PC-9 (cell line): ENCODE results near the gene C21orf91. TPM values are rescaled to one million over a fixed set of nuclear protein-coding genes. Genes with fewer than 3 reads are reported as not detected.

Experiments used
- BruUV-seq: library from RNA; stranded (reverse); fragments of 400-500 nt; replicated peaks from 2 replicates; lab custom pipeline; 2021; lab: Mats Ljungman, UMichigan
- CTCF ChIA-PET: fragments of 300-600 bp; sonication (Branson Sonifier 250); formaldehyde crosslinking; loops from one replicate; lab custom pipeline; 2022; ENCODE audit warnings: antibody characterized with exemption; lab: Charles Lee
- POLR2A ChIA-PET: fragments of 300-600 bp; sonication (Branson Sonifier 250); formaldehyde crosslinking; loops from one replicate; lab custom pipeline; 2022; ENCODE audit warnings: antibody characterized with exemption; ENCODE audit not compliant: unreplicated experiment; lab: Charles Lee
- DNase-seq, 2 experiments: peaks; one replicate each; pipeline versions ENCODE4 v3.0.0 to v3.0.0-alpha.2; 2015 to 2022; ENCODE audit warnings: mixed read lengths in 1 of 2
- H2AFZ ChIP-seq: fragments of 200-600 bp; sonication (generic); 2 replicates; pipeline ENCODE4 v1.8.1; 2017; ENCODE audit warnings: antibody characterized with exemption
- H3F3A ChIP-seq: fragments of 200-600 bp; sonication (generic); 2 replicates; pipeline ENCODE4 v1.8.1; 2017; ENCODE audit warnings: antibody characterized with exemption, mild to moderate bottlenecking, low read depth; ENCODE audit not compliant: insufficient read depth
- H3K27ac ChIP-seq: fragments of 200-600 bp; sonication (generic); 2 replicates; pipeline ENCODE4 v1.6.1; 2016; ENCODE audit warnings: mixed run types
- H3K27me3 ChIP-seq: fragments of 200-600 bp; sonication (generic); 2 replicates; pipeline ENCODE4 v1.6.1; 2016; ENCODE audit warnings: low read depth, mixed run types; ENCODE audit not compliant: insufficient read depth
- H3K36me3 ChIP-seq: fragments of 200-600 bp; sonication (generic); 2 replicates; pipeline ENCODE4 v1.6.1; 2016; ENCODE audit warnings: low read depth, mixed run types
- H3K4me1 ChIP-seq: fragments of 200-600 bp; sonication (generic); replicated peaks from 2 replicates; pipeline ENCODE4 v1.6.1; 2016; ENCODE audit warnings: mixed run types; ENCODE audit not compliant: insufficient read depth
- H3K4me2 ChIP-seq: fragments of 200-600 bp; sonication (generic); 2 replicates; pipeline ENCODE4 v1.6.1; 2017; ENCODE audit warnings: mixed run types
- H3K4me3 ChIP-seq: fragments of 200-600 bp; sonication (generic); 2 replicates; pipeline ENCODE4 v1.6.1; 2016; ENCODE audit warnings: mixed run types
- H3K79me2 ChIP-seq: fragments of 200-600 bp; sonication (generic); 2 replicates; pipeline ENCODE4 v1.6.1; 2017; ENCODE audit warnings: low read depth, mixed run types
- H3K9me2 ChIP-seq: fragments of 200-600 bp; sonication (generic); 2 replicates; pipeline ENCODE4 v1.8.1; 2017; ENCODE audit warnings: mild to moderate bottlenecking; ENCODE audit not compliant: insufficient read depth
- H3K9me3 ChIP-seq: fragments of 200-600 bp; sonication (generic); 2 replicates; pipeline ENCODE4 v1.8.1; 2016; ENCODE audit warnings: low read depth; ENCODE audit not compliant: insufficient read depth
- H4K20me1 ChIP-seq: fragments of 200-600 bp; sonication (generic); 2 replicates; pipeline ENCODE4 v1.8.1; 2017; ENCODE audit not compliant: insufficient read depth
- CTCF ChIP-seq: fragments of 200-600 bp; sonication (generic); conservative IDR thresholded peaks from 2 replicates; pipeline ENCODE4 v1.6.1; 2017; ENCODE audit warnings: mixed run types, antibody characterized with exemption, mild to moderate bottlenecking, moderate library complexity
- EZH2 ChIP-seq: fragments of 200-600 bp; sonication (generic); IDR thresholded peaks from 2 replicates; pipeline ENCODE4 v1.8.0; 2017; ENCODE audit warnings: antibody characterized with exemption, low read depth
- intact Hi-C: fragments of 100-400 bp; cut with micrococcal nuclease; formaldehyde crosslinking; loops from one replicate; pipeline ENCODE4 v1.10.0; 2022; ENCODE audit not compliant: unreplicated experiment
- total RNA-seq: library from RNA; stranded (reverse); gene quantifications from 2 replicates; pipeline ENCODE4 v1.2.3, GENCODE V29; 2021

The C21orf91 gene
- total RNA-seq, 1 experiment from 2014 or later: 15.5 TPM

- H3K27ac ChIP-seq: no peak overlapping the region
- H3K4me2 ChIP-seq: no peak overlapping the region
- no peak overlapping the region for H3K4me3 ChIP-seq
- H3K9me3 ChIP-seq: no peaks in the 10 kb centered on the region
- H3K36me3 ChIP-seq: no peaks in the 10 kb centered on the region
- peaks cover 9% of the 10 kb centered on the region; the same call in 1 of the 2 replicates for H3K4me1 ChIP-seq
- H3K27me3 ChIP-seq: no peaks in the 10 kb centered on the region
- no peaks in the 10 kb centered on the region for H3K79me2 ChIP-seq
- ChIA-PET CTCF (no interaction called here), POLR2A (no interaction called here)
- TF ChIP-seq CTCF: no peak
- TF ChIP-seq EZH2: no peak
- H4K20me1 ChIP-seq: no peaks in the 10 kb centered on the region
- H3K9me2 ChIP-seq: no peaks in the 10 kb centered on the region; the same call in 1 of the 2 replicates
- intact Hi-C loops: no loop called here
- H3F3A ChIP-seq: no peaks in the 10 kb centered on the region
- peak in 1 of 2 experiments; percentile 16 for DNase-seq
- BruUV-seq: no TSS peak
- H2AFZ ChIP-seq: no peak overlapping the region
Observed at GRCh38 chr21:17848228-17848627, 29.1 kb upstream of the C21orf91 start.

- Histone ChIP-seq H3K79me2 (no peaks in the 10 kb centered on the region), H3K4me1 (no peaks in the 10 kb centered on the region), H3K36me3 (no peaks in the 10 kb centered on the region), H4K20me1 (no peaks in the 10 kb centered on the region), H2AFZ (no peak overlapping the region), H3F3A (no peaks in the 10 kb centered on the region), H3K27me3 (no peaks in the 10 kb centered on the region), H3K4me2 (no peak overlapping the region), H3K27ac (no peak overlapping the region), H3K9me3 (no peaks in the 10 kb centered on the region), H3K9me2 (no peaks in the 10 kb centered on the region), H3K4me3 (no peak overlapping the region)
- no TSS peak for BruUV-seq
- TF ChIP-seq EZH2 (no peak), CTCF (no peak)
- ChIA-PET POLR2A (no interaction called here), CTCF (no interaction called here)
- DNase-seq: no peak
- intact Hi-C loops: no loop called here
Observed at GRCh38 chr21:17841103-17841502, 21.9 kb upstream of the C21orf91 start.

- no peaks in the 10 kb centered on the region for H3K79me2 ChIP-seq
- no TSS peak for BruUV-seq
- H3K27ac ChIP-seq: no peak overlapping the region
- no peaks in the 10 kb centered on the region for H3K9me3 ChIP-seq
- H3K4me1 ChIP-seq: no peaks in the 10 kb centered on the region
- DNase-seq: no peak
- no peaks in the 10 kb centered on the region for H3K36me3 ChIP-seq
- CTCF ChIA-PET: no interaction called here
- H3K27me3 ChIP-seq: no peaks in the 10 kb centered on the region
- POLR2A ChIA-PET: interaction anchor here (0.5 kb wide), 1 partner anchor 205 kb away, joined by 4 read pairs; no protein-coding TSS in a partner anchor
- H2AFZ ChIP-seq: no peak overlapping the region
- intact Hi-C loops: no loop called here
- no peaks in the 10 kb centered on the region for H3K9me2 ChIP-seq
- no peaks in the 10 kb centered on the region for H4K20me1 ChIP-seq
- no peak overlapping the region for H3K4me3 ChIP-seq
- TF ChIP-seq CTCF (no peak), EZH2 (no peak)
- H3K4me2 ChIP-seq: no peak overlapping the region
- H3F3A ChIP-seq: no peaks in the 10 kb centered on the region
Observed at GRCh38 chr21:17834639-17835354, 15.6 kb upstream of the C21orf91 start.
